NCI-H526 treated with DMSO at 0.1 percent for 48 hours (cell line): ENCODE data around the gene USHBP1.
"Not testable (repeated sequence)": the region's sequence is repeated elsewhere in the genome, so short reads cannot be mapped to it uniquely, and the experiment has no call there.

Source experiments
- DNase-seq: peaks from one replicate; lab custom pipeline; 2025; lab: John Stamatoyannopoulos, UW

The USHBP1 gene

GRCh38 chr19:17264641-17264979 lies at the start of gene USHBP1:
TSS of gene USHBP1 (minus strand) at chr19:17264745. CDS start at chr19:17264299, 446 bp downstream.
- no peak for DNase-seq

DNA sequence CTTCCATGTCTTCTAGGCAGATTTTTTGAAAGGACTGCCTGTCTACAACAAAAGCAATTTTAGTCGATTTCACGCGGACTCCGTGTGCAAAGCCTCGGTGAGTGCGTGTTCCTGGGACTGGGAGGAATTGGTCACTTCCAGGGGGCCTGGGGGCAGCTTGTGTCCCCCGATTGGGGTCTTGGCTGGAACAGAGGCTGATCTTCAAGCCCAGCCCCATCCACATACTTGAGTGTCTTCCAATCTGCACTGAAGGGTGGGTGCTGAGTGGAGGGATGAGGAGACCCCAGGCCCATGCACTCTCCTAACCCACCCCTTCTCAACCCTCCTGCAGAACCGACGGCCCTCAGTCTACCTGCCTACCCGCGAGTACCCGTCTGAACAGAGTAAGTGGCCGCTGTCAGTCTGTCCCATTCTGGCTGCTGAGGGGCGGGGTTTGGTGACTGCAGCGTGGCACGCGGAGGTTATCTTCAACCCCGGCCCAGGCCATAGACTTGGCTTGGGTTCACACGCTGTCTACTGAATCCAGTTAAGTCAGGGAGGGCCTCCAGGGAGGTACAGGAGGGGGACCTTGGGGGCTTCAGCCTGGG lies 49.6 kb upstream of the USHBP1 start:
- no peak for DNase-seq

DNA sequence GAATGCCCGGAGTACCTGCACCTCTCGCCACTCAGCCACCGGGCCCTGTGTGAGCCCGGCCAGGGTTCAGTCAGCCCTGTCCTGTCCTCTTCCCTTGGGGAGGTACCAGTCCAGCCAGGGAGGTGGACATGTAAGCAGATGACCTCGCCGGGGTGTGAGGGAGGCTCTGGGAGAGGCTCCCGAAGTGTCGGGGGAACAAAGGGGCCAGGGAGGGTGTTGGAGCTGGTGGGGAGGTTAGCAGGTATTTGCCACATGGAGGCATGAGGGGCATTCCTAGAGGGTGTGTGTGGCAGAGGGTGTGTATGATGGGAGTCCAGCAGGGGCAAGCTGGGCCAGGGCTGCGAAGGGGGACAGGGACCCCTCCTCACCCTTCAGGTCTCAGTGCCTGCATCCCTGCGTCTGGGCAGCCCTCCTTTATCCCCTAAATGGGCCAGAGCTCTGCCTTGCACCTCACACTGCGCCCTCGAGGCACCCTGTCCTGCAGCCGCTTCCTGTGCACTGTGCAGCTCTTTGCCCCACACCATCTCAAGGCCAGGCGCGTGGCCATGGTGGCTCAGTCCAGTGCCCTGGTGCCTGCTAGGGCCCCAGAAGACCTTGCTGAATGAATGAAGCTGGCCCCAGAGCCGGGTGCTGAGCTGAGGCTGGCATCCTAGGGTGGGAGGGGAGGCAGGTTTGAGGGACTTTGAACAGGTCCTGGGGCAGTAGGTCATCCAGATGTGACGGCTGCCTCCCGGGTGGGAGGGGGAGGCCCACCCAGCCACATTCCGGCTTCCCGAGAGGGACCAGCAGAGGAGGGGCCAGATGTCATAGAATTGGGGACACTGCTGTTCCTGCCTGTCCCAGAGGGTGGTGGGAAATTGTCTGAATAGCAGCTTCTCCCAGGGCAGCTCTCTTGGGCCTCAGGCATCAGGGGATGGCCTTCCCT lies 47.9 kb upstream of the USHBP1 start:
- no peak for DNase-seq

DNA sequence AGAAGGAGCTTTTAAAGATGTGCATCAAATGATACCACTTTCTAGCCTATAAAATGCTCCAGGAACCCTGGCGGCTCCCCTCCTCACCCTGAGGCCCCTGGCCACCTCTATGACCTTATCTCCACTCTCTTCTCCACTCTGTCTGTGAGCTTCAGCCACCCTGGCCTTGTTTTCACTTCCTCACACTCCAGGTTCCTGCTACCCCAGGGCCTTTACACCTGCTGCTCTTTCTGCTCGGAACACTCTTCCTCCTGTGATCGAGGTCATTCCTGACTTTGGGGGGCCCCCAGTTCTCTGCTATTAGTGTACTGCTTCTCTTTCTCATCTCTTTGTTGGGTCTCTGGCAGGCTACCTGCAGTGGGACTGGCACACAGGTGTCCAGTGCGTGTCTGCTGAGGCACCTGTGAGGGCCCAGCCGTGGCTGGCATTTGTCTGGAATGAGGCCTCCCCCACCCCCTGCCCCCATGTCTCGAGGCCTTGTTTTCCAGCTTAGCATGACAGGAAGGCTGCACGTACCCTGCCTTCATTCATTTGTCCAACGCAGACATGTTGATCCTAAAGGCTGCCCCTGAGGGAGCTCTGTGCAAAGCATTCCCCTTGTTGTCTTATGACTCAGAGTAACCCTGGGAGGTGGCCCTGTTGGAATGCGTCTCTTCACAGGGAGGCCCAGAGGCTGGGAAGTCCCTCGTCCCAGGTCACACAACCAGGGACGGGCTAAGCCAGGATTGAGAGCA lies 47.1 kb upstream of the USHBP1 start:
- DNase-seq = no peak

- no peak for DNase-seq
Observed at GRCh38 chr19:17309965-17310461, 45.5 kb upstream of the USHBP1 start.

DNA sequence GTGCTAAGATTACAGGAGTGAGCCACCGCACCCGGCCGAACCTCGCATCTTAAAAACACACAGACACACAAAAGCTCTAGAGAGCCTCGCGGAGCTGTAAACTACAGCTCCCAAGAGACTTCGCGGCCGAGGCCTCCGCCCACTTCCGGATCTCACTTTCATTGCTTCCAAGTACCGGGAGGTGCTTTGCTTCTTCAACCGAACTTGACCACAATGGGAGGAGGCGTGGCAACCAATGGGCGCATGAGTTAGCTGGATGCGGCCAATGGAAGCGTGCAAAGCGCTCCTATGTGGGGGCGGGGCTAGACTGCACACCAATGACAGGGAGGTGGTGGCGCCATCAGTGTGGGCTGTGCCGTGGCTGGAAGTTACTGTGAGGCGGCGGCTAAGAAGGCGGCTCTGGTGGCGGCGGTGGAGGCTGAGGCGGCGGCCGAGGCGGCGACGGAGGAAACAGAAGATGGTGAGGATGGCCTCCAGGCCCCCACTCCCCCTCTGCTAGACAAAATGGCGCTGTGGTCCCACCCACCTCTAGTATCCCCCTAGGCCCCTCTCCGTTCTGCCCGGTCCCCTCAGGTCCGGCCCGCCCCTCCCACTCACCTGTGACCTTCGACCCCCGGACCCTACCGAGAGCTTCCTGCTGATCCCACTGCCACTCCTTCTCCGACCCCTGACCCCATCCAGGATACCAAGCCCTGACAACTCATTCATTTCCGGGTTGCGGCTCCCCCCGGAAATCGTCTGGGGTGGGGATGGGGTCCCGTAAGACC lies 44.8 kb upstream of the USHBP1 start, which contains the start of gene DDA1:
Gene DDA1 (plus strand): TSS at position 366 of the 767 bp plus-strand sequence. CDS start 92 bp downstream, at position 458.
- peak; percentile 94 for DNase-seq

DNA sequence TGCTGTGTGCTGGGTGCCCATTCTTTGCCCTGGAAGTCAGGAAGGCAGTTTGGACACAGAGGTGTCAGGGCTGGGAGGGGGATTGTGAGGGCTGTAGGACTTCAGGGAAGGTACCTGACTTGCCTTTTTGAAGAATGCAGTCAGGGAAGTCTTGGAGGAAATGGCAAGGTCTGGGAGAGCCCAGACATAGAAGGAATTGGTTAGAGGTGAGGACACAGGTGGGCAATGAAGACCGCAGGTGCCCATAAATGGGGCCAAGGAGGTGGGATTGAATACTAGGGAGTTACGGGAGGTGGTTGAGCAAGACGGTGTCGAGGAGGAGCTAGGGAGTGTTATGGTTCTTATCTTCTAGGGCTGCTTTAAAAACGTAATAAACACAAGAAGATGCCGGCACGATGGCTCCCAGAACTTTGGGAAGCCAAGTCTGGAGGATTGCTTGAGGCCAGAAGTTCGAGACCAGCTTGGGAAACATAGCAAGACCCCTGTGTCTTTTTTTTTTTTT lies 43.4 kb upstream of the USHBP1 start:
- DNase-seq = no peak

DNA sequence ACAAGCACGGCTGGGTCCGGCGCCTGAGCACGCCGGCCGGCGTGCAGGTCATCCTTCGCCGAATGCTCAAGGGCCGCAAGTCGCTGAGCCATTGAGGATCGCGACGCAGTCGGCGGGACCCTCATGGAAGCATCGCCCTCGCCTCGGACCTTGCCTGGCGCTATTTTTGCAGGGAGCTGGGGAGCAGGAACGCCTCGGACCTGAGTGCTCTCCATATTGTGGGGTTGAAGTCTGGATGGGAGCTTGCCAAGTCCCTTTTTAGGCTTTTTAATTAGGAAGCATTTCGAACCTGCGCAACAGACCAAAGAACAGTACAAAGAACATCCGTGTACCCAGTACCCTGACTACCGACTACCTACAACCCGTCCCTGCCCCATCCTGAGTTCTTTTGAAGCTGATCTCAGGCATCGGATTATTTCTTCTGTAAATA lies 41.8 kb upstream of the USHBP1 start:
- no peak for DNase-seq

GRCh38 chr19:17305517-17306284 lies 41.2 kb upstream of the USHBP1 start, which contains the start of gene MRPL34:
TSS of gene MRPL34 (plus strand) at chr19:17305872. CDS start at chr19:17305893, 21 bp downstream.
- DNase-seq = peak; percentile 92

DNA sequence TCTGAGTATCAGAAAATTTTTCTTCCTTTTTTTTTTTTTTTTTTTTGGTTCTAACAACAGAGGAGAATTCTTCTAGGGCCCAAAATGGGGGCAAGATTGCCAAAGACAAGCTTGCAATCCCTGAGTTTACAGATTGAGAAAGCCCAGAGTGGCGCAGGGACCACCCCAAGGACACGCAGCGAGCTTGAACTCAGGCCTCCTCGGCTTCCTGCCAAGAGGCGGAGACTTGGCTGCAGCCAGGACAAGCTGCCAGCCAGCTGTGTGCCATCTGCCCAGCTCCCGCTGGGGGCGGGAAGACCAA lies 40.6 kb upstream of the USHBP1 start:
- no peak for DNase-seq

DNA sequence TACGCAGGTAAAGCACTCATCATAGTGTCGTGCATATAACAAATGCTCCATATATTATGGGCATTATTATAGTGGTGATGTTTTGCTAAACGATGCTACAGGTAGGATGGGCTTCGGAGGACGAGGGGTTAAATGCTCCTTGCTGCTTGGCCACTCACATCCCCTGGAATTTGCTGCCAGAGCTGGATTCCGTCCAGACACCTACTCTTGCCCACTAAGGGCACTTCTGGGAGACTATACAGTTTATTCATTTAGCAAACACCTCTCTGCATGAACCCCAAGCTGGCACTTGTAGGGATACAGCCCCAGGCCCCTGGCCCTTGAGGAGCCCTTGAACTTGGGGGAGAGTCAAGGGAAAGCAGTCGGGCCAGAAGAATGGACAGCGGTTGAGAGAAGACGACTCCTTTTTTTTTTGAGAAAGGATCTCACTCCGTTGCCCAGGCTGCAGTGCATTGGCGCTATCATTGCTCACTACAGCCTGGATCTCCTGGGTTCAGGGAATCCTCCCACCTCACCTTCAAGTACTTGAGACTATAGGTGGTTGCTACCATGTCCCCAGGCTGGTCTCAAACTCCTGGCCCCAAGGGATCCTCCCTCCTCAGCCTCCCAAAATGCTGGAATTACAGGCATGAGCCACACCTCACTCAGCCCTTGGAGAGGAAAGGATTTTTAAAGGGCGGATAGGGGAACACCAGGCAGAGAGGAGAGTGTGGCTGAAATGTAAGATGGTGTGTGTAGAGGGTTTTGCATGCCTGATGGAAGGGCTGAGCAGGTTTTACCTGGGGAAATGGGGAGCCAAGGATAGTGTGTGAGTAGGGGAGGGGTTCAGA lies 40.1 kb upstream of the USHBP1 start:
- DNase-seq = no peak

DNA sequence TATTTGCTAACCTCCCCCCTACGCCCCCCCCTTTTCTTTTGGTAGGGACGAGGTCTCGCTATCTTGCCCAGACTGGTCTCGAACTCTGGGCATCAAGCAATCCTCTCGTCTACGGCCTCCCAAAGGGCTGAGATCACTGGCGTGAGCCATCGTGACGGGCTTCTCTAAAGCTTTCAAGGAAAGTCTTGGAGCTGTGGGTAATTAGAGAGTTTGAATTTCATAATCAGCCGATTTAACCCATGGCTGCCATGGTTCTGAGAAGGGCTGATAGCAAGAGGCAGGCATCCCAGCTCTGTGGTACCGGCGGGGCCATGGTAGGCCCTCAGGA lies 39.4 kb upstream of the USHBP1 start:
- DNase-seq = no peak

DNA sequence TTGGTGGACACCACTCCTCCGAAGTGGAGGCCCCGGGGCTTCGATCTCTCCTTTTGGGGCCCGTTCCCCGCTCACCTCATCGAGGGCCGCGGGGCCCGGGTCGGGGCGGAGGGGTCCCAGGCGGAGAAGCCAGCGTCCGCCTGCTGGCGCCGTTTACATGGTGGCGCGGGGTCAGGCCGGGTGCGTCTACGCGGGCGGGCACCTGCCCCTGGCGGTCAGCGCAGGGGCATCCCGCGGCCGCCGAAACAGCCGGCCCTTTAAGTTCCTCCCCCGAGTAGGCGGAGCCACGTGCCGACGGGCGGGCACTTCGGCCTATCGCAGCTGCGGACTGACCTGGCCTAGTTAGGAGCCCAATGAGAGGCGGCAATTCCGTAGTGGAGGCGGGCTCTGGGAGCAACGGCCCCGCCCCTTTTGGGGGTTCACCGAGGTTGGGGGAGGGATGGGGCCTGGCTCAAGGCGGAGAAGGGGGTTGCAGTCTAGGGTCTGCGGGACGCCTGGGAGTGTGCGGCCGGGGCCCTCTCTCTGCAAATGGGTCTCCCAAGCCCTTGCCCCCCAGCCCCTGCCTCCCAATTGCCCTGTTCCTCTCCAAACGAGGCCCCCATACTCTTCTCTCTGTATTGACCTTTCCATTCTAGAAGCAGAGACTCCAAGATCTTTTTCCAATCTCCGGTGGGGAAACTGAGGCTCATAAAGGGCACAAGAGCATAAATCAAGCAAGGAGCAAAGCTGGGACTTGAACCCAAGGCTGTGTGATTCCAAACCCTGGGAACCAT lies 38.8 kb upstream of the USHBP1 start, which contains the start of gene ABHD8:
Gene ABHD8 (minus strand): TSS at position 259 of the 773 bp plus-strand sequence. CDS start 1,809 bp downstream, outside the sequence.
- peak; percentile 48 for DNase-seq

DNA sequence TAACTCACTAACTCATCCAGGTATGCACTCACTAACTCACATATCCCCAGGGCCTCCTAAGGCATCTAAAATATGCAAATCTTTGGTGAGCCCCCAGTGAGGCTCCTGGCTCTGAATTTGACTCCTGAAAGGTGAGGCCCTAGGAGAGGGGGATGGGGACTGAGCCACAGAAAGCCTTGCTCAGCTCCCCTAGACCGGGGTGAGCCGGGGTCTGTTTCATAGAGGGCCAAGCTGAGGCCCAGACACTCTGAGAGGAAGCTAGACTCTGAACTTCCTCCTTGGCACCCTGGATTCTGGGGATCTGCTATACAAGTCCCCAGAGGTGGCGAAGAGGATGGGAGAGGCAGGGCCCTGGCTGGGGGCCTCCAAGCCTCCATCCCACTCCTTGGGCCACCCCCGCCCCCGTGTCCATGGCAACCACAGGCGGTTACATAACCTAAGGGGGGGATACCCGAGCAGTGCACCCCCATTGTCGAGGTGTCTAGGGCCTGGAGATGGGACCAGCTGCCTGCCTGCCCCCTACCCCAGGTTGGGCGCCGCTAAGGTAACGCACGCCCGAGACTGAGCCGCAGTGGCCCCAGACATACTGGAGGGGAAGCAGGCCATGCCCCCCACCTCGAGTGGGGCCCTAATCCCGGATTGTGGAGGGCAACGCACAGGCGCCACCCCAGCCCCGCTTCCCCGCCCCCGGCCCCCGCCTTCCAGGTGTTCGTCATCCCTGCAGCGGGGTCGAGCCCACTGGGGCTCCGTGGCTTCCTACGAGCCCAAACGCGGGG lies 38.0 kb upstream of the USHBP1 start:
- DNase-seq = peak; percentile 42

DNA sequence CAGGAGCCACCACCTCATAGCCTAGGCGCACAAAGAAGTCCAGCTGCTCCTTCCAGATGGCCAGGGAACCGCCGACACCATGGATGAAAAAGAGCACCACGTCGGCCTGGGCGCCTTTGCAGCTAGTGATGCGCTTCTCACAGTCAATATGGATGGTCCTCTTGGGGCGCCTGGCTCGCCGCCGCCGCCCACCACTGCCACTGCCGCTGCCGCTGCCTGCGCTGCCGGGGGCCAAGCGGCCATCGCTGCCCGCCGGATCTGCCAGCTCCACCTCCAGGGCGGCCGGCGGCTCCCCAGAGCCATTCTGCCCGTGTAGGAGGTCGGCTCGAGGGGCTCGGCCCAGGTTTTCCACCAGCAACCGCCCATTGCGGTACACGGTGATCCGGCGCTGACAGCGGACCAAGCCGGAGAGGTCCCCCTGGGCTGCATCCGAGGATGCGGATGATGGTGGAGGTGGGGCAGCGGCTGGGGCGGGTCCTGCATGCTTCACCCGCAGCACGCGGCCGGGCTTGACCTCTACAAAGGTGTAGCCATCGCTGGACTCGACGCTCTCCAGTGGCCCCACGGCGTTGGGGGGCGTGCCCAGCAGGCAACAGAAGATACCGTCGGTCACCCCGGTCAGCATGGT lies 36.6 kb upstream of the USHBP1 start:
- DNase-seq = no peak

- DNase-seq = no peak
Observed at GRCh38 chr19:17296976-17297375, 32.4 kb upstream of the USHBP1 start.

GRCh38 chr19:17296273-17296672 lies 31.7 kb upstream of the USHBP1 start:
- no peak for DNase-seq

DNA sequence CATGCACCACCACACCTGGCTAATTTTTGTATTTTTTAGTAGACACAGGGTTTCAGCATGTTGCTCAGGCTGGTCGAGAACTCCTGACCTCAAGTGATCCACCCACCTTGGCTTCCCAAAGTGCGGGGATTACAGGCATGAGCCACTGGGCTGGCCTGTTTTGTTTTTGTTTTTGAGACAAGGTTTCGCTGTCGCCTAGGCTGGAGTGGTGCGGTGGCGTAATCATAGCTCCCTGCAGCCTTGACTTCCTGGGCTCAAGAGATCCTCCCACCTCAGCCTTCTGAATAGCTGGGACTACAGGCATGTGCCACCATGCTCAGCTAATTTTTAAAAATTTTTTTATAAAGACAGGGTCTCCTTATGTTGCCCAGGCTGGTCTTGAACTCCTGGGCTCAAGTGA lies 31.0 kb upstream of the USHBP1 start:
- DNase-seq = not testable (repeated sequence)
